ENCODE results near the gene ADM2. TPM values are rescaled to one million over a fixed set of nuclear protein-coding genes. Genes with fewer than 3 reads are reported as not detected.

Gene ADM2
- total RNA-seq, 6 donors from 2014 or later = 0.30 to 3.1 (median 1.6) TPM

GRCh38 chr22:50527921-50528681, 46.8 kb downstream of the ADM2 start:
- H3K27ac ChIP-seq = peak overlapping the region; percentile 97 to 100 (median 98)
- DNase-seq (no peak), ATAC-seq (ENCODE audit: low FRiP score in 2 of 2) (no peak)
- H3K4me3 ChIP-seq = peak overlapping the region in 3 of 4 donors; percentile 74 to 93 (median 80)
- H3K9me3 ChIP-seq = no peaks in the 10 kb centered on the region
- no peak for TF ChIP-seq POLR2A (IDR thresholded peaks at IDR 0.05)
- TF ChIP-seq EP300 (IDR thresholded peaks at IDR 0.05) = no peak
- no peak for TF ChIP-seq POLR2AphosphoS5 (IDR thresholded peaks at IDR 0.05)
- TF ChIP-seq CTCF (IDR thresholded peaks at IDR 0.05) = no peak
- H3K36me3 ChIP-seq = peaks cover 5 to 13% (median 11%) of the 10 kb centered on the region in 4 donors
- peaks cover 46 to 88% (median 55%) of the 10 kb centered on the region in 4 donors for H3K4me1 ChIP-seq
- 91 to 95% methylated on average over 17 to 18 of the region's 18 CpGs for WGBS, 2 donors
- no peaks in the 10 kb centered on the region for H3K27me3 ChIP-seq

DNA sequence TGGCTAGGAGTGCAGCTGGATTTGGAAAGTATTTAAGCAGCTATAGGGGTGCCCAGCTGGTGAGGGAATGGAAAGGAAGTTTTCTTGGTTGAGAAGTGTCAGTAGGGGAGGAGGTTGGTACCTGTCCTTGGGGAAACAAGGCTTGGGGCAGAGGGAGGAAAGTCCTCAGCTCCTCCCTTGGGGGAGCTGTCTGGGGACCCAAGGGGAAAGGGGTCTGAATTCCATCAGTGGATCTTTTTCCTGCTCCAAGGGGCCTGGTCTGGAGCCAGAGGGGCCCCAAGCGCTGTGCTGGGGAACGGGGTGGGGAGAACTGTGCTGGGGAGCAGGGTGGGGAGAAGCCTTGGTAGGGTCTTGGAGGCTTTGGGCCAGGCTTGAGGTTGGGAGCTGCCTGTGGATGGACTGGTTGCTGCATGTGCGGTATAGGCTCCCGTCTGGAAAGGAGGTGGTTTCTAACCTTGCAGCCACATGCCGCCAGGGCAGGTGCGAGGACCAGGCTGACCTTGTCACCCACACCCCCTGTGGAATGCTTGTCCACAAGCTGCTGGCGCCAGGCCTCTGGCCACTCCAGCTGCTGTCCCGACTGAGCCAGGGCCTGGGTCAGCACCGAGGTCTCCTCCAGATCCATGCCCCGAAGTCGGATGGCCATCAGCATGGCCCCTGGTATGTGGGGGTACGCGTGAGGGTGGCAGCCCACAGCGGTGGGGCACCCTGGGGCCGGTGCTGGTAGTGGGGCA, 47.5 kb downstream of the ADM2 start:
- ATAC-seq (ENCODE audit: low FRiP score in 2 of 2) = no peak
- peaks cover 51 to 92% (median 58%) of the 10 kb centered on the region in 4 donors for H3K4me1 ChIP-seq
- H3K27ac ChIP-seq = peak overlapping the region; percentile 97 to 100 (median 98)
- H3K9me3 ChIP-seq = no peaks in the 10 kb centered on the region
- H3K36me3 ChIP-seq = peaks cover 2 to 6% (median 4%) of the 10 kb centered on the region in 4 donors
- peak in 1 of 2 donors; percentile 65 for DNase-seq
- WGBS, 2 donors = 72 to 75% methylated on average over 2 to 15 of the region's 15 CpGs
- H3K27me3 ChIP-seq = no peaks in the 10 kb centered on the region
- H3K4me3 ChIP-seq = peak overlapping the region; percentile 27 to 93 (median 77)
- TF ChIP-seq POLR2A (IDR thresholded peaks at IDR 0.05) = no peak
- peak in 1 of 2 donors; percentile 5 for TF ChIP-seq POLR2AphosphoS5 (IDR thresholded peaks at IDR 0.05)

DNA sequence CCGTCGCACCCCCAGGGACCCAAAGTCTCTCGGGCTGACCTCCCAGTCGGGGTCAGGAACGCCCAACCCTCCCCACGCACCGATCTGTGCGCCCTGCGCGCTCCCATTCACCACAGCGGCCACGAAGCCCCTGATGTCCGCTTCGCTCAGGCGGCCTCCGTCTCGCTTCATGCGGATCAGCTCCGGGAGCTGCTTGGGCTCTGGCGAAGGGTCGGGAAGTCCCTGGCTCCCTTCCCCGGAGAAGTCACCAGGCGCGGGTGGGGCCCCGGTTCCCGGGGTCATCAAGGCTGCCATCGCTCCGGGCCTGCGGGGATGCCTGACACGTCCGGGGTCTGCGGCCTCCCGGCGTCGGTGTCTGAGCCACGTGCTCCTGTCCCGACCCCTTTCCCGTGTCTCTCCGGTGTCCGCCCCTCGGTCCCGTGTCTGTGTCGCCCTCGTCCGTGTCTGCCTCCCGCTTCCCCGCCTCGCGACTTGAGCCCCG, 48.1 kb downstream of the ADM2 start:
- H3K9me3 ChIP-seq = no peaks in the 10 kb centered on the region
- ATAC-seq (ENCODE audit: low FRiP score in 2 of 2) (no peak), DNase-seq (no peak)
- 21 to 29% methylated on average over 9 to 34 of the region's 50 CpGs for WGBS, 2 donors
- H3K4me3 ChIP-seq = peak overlapping the region; percentile 27 to 93 (median 77)
- H3K4me1 ChIP-seq = peaks cover 51 to 88% (median 55%) of the 10 kb centered on the region in 4 donors
- H3K36me3 ChIP-seq = no peaks in the 10 kb centered on the region
- TF ChIP-seq POLR2A (IDR thresholded peaks at IDR 0.05) (no peak), EP300 (IDR thresholded peaks at IDR 0.05) (peak in 1 of 4 donors; percentile 28)
- peak overlapping the region; percentile 97 to 100 (median 98) for H3K27ac ChIP-seq
- H3K27me3 ChIP-seq = no peaks in the 10 kb centered on the region

DNA sequence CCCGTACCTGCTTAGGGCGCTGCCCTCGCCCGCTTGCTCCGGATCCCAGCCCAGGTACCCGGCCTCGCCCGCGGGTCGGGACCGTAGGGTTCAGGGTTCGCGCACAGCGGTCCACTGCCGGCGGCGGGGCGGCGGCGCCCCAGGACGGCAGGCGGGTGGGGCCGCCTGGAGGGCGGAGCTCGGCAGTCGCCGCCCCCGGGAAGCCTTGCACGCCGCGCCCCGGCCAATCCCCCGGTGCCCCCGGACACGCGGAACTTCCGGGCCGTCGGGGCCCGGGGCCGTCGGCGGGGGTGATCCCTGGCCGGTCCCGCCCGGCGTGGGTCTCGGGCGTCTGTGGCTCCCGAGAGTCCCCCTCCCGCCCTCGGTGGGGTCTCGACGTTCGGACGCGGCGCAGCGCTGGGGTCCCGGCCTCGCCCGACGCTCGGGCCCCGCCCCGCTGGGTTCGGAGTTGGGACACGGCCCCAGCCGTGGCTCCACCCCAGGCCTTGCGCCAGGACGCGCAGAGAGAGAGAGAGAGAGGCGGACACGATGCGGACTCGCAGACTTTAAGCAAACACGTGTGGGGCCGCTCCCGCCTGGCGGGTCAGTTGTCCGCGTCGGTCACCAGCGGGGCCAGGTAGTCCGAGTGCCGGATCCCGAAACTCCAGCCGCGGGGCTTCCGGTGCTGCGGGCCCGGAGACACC, 48.7 kb downstream of the ADM2 start, which contains the start of gene TYMP:
TYMP (minus strand) TSS at position 116 of the 683 bp plus-strand sequence. CDS start 303 bp downstream, outside the sequence.
- Histone ChIP-seq H3K4me1 (peaks cover 47 to 83% (median 52%) of the 10 kb centered on the region in 4 donors), H3K27ac (peak within 1 kb of the TSS; percentile 97 to 100 (median 98)), H3K9me3 (no peaks in the 10 kb centered on the region), H3K27me3 (no peaks in the 10 kb centered on the region), H3K4me3 (peak within 1 kb of the TSS; percentile 27 to 93 (median 77)), H3K36me3 (no peaks in the 10 kb centered on the region)
- peak; percentile 72 for ATAC-seq (ENCODE audit: low FRiP score in 2 of 2)
- TF ChIP-seq POLR2A (IDR thresholded peaks at IDR 0.05) (peak in 3 of 4 donors; percentile 65 to 95 (median 79)), POLR2AphosphoS5 (IDR thresholded peaks at IDR 0.05) (peak; percentile 56 to 83), CTCF (IDR thresholded peaks at IDR 0.05) (peak in 2 of 6 experiments; percentile 4 to 40), EP300 (IDR thresholded peaks at IDR 0.05) (peak in 2 of 4 donors; percentile 15 to 45)
- WGBS, 2 donors = 0 to 1% methylated on average over 25 to 40 of the region's 92 CpGs
- peak; percentile 88 to 97 for DNase-seq

- ATAC-seq (ENCODE audit: low FRiP score in 2 of 2) (peak in 1 of 2 donors; percentile 0), DNase-seq (no peak)
- Histone ChIP-seq H3K9me3 (no peaks in the 10 kb centered on the region), H3K27ac (peak overlapping the region; percentile 97 to 100 (median 98)), H3K4me1 (peaks cover 47 to 83% (median 51%) of the 10 kb centered on the region in 4 donors), H3K27me3 (no peaks in the 10 kb centered on the region), H3K36me3 (no peaks in the 10 kb centered on the region), H3K4me3 (peak overlapping the region; percentile 27 to 93 (median 77))
- TF ChIP-seq EP300 (IDR thresholded peaks at IDR 0.05) (no peak), CTCF (IDR thresholded peaks at IDR 0.05) (no peak), POLR2A (IDR thresholded peaks at IDR 0.05) (no peak), POLR2AphosphoS5 (IDR thresholded peaks at IDR 0.05) (no peak)
- WGBS, 2 donors = 0% methylated on average over 1 to 19 of the region's 21 CpGs
These were observed 49.2 kb downstream of the ADM2 start for GRCh38 chr22:50530580-50530876.

All from upper lobe of left lung (tissue), 6 donors.